ENCODE results near the gene SMARCD2.

The SMARCD2 gene

DNA sequence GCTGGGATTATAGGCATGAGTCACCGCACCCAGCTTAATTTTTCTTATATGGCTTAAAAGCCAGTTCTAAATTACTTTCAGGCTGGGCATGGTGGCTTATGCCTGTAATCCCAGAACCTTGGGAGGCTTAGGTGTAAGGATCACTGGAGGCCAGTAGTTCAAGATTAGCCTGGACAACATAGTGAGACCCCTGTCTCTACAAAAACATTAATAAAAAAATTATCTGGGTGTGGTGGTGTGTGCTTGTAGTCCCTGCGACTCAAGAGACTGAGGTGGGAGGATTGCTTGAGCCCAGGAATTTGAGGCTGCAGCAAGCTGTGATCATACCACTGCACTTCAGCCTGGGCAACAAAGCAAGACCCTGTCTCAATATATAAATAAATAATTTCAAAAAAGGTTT lies 10.8 kb upstream of the SMARCD2 start:
- Histone ChIP-seq H3K27me3 (replicated peaks; ENCODE audit: insufficient read depth, low read length) (no peaks in the 10 kb centered on the region), H3K4me2 (ENCODE audit: low read depth, low read length) (no peak overlapping the region), H2AFZ (ENCODE audit: low read length) (no peak overlapping the region), H3K79me2 (ENCODE audit: low read length) (no peaks in the 10 kb centered on the region), H3K27ac (ENCODE audit: low read length) (no peak overlapping the region), H4K20me1 (ENCODE audit: insufficient read depth, low read length) (no peaks in the 10 kb centered on the region), H3K9ac (ENCODE audit: low read length) (no peak overlapping the region), H3K4me3 (ENCODE audit: low read length) (no peak overlapping the region), H3F3A (ENCODE audit: insufficient read depth, low read length) (no peaks in the 10 kb centered on the region), H3K9me2 (replicated peaks; ENCODE audit: insufficient read depth, low read length) (no peaks in the 10 kb centered on the region), H3K9me3 (replicated peaks; ENCODE audit: insufficient read depth, low read length) (no peaks in the 10 kb centered on the region), H3K4me1 (ENCODE audit: low read length) (no peaks in the 10 kb centered on the region), H3K36me3 (replicated peaks; ENCODE audit: insufficient read depth, low read length) (no peaks in the 10 kb centered on the region)
- no peak for DNase-seq
- no peak for TF ChIP-seq EZH2 (optimal IDR thresholded peaks at IDR 0.05; ENCODE audit: low read depth, low read length)
- no peak for TF ChIP-seq EZH2phosphoT487 (IDR thresholded peaks at IDR 0.05; ENCODE audit: low read length)
- TF ChIP-seq, protein P1, sequence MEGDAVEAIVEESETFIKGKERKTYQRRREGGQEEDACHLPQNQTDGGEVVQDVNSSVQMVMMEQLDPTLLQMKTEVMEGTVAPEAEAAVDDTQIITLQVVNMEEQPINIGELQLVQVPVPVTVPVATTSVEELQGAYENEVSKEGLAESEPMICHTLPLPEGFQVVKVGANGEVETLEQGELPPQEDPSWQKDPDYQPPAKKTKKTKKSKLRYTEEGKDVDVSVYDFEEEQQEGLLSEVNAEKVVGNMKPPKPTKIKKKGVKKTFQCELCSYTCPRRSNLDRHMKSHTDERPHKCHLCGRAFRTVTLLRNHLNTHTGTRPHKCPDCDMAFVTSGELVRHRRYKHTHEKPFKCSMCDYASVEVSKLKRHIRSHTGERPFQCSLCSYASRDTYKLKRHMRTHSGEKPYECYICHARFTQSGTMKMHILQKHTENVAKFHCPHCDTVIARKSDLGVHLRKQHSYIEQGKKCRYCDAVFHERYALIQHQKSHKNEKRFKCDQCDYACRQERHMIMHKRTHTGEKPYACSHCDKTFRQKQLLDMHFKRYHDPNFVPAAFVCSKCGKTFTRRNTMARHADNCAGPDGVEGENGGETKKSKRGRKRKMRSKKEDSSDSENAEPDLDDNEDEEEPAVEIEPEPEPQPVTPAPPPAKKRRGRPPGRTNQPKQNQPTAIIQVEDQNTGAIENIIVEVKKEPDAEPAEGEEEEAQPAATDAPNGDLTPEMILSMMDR (IDR thresholded peaks at IDR 0.05; ENCODE audit: low read length): no peak

DNA sequence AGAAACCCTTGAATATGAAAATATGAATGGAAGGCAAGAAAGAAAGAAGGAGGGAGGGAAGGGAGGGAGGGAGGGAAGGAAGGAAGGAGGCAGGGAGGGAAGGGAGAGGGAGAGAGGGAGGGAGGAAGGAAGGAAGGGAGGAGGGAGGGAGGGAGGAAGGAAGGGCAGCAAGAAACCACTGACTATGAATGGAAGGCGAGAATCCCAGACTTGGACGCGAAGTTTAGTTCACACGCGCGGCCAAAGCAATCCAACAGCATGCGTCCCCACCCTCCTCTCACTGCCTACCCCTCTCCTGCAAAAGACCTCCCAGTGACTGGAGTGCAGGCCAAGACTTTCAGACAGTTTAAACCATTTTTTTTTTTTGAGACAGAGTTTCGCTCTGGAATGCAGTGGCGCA lies 7.9 kb upstream of the SMARCD2 start:
- Histone ChIP-seq H3K4me1 (ENCODE audit: low read length) (no peaks in the 10 kb centered on the region), H3K27me3 (replicated peaks; ENCODE audit: insufficient read depth, low read length) (no peaks in the 10 kb centered on the region), H3K79me2 (ENCODE audit: low read length) (no peaks in the 10 kb centered on the region), H3K9me3 (replicated peaks; ENCODE audit: insufficient read depth, low read length) (no peaks in the 10 kb centered on the region), H3K4me3 (ENCODE audit: low read length) (no peak overlapping the region), H4K20me1 (ENCODE audit: insufficient read depth, low read length) (no peaks in the 10 kb centered on the region), H2AFZ (ENCODE audit: low read length) (no peak overlapping the region), H3K27ac (ENCODE audit: low read length) (no peak overlapping the region), H3K9ac (ENCODE audit: low read length) (no peak overlapping the region), H3F3A (ENCODE audit: insufficient read depth, low read length) (no peaks in the 10 kb centered on the region), H3K4me2 (ENCODE audit: low read depth, low read length) (no peak overlapping the region), H3K9me2 (replicated peaks; ENCODE audit: insufficient read depth, low read length) (no peaks in the 10 kb centered on the region), H3K36me3 (replicated peaks; ENCODE audit: insufficient read depth, low read length) (no peaks in the 10 kb centered on the region)
- peak; percentile 2 for DNase-seq
- TF ChIP-seq EZH2 (optimal IDR thresholded peaks at IDR 0.05; ENCODE audit: low read depth, low read length): no peak
- TF ChIP-seq, protein P1 (IDR thresholded peaks at IDR 0.05; ENCODE audit: low read length): no peak
- no peak for TF ChIP-seq EZH2phosphoT487 (IDR thresholded peaks at IDR 0.05; ENCODE audit: low read length)

DNA sequence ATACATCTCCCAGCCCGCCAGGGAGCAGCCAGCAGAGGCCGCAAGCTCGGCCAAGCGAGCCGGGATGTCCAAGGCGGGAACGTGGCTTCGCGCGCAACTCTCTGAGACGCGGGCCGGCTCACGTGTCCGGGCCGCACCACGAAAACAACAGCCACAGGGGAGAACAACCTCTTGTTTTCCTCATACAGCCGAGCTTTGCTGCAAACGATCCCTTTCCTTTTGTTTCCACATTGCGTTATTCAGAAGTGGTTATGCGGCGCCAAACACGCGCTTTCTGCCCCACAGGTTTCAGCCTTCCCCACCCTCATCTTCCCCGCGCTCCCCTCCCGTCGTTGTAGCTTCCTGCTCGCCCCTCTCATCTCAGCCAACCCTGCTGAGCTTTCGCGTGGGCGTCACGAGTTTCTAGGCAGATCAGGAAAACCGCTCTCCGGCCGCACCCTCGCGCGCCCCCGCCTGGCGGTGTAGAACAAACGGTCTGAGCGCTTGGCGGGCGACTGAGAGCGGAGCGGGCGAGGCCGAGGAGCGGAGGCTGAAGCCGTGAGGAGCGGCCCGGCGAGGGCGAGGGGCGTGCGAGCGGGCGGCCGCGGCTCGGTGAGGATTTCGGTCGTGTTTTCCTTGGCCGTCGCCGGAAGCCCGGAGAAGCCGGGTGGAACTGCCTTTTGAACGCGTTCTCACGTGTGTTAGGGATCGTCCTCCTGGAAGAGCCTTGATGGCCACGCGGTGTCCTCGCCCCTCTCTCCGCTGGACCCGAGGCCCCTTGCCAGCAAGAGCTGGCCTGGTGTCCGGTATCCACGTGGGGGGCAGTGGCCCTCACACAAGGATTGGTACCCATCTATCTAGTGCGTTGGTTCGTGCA lies 6.6 kb upstream of the SMARCD2 start:
- Histone ChIP-seq H3K79me2 (ENCODE audit: low read length) (no peaks in the 10 kb centered on the region), H3K9me2 (replicated peaks; ENCODE audit: insufficient read depth, low read length) (no peaks in the 10 kb centered on the region), H2AFZ (ENCODE audit: low read length) (peak overlapping the region; percentile 58; the same call in 1 of the 2 replicates), H3K27ac (ENCODE audit: low read length) (no peak overlapping the region), H4K20me1 (ENCODE audit: insufficient read depth, low read length) (no peaks in the 10 kb centered on the region), H3K9me3 (replicated peaks; ENCODE audit: insufficient read depth, low read length) (no peaks in the 10 kb centered on the region), H3K4me1 (ENCODE audit: low read length) (peaks cover 3% of the 10 kb centered on the region; the same call in 1 of the 2 replicates), H3K27me3 (replicated peaks; ENCODE audit: insufficient read depth, low read length) (no peaks in the 10 kb centered on the region), H3K9ac (ENCODE audit: low read length) (no peak overlapping the region), H3F3A (ENCODE audit: insufficient read depth, low read length) (peaks cover 5% of the 10 kb centered on the region), H3K4me2 (ENCODE audit: low read depth, low read length) (no peak overlapping the region), H3K4me3 (ENCODE audit: low read length) (no peak overlapping the region), H3K36me3 (replicated peaks; ENCODE audit: insufficient read depth, low read length) (no peaks in the 10 kb centered on the region)
- peak; percentile 40 for DNase-seq
- no peak for TF ChIP-seq EZH2phosphoT487 (IDR thresholded peaks at IDR 0.05; ENCODE audit: low read length)
- TF ChIP-seq, protein P1 (IDR thresholded peaks at IDR 0.05; ENCODE audit: low read length): peak; percentile 24
- TF ChIP-seq EZH2 (optimal IDR thresholded peaks at IDR 0.05; ENCODE audit: low read depth, low read length): no peak
